ENCODE data around the gene MRPS23.

MRPS23 gene

DNA sequence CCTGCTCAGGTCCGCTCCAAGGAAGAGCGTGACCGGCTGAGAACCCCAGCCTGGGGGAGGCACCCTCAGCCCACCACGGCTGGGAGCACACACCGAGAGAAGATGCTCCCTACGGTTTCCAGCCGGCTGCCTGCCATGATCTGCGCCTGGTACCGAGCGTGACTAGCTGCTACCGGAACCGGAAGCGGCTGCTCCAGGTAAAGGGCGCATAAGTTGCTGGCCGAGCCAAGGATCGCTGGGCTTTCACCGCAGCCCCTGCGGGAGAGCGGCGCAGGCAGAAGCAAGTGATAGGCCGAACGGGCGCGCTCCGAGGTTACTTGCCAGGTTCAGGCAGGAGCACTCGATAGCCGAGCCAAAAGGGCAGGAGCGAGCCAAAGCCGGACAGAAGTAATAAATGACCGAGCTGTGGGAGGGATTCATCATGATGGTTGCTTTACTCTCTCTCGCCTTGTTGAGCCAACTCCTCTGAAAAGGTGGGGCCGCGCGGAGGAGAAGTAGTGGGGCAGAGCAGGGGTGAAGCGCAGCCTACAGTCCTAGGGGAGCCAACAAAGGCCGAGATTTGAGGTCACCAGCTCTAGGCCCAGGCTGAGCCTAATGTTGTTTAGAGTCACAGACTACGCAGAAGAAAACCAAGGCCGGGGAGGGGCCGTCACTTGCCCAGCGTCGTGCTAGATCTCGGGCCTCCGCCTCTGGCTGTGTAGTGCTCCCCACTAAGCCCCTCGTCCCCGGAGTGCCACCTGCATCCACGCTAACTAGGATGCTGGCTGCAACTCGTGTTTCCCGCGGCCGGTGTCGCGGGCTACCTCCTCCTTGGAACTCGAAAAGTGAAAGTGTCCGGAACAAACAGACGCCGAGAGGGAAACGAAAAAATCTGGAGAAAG lies at the start of gene MRPS23:
Gene MRPS23 (minus strand): TSS at position 171 of the 881 bp plus-strand sequence. CDS start 34 bp downstream, at position 137.
- peak; percentile 97 for DNase-seq

DNA sequence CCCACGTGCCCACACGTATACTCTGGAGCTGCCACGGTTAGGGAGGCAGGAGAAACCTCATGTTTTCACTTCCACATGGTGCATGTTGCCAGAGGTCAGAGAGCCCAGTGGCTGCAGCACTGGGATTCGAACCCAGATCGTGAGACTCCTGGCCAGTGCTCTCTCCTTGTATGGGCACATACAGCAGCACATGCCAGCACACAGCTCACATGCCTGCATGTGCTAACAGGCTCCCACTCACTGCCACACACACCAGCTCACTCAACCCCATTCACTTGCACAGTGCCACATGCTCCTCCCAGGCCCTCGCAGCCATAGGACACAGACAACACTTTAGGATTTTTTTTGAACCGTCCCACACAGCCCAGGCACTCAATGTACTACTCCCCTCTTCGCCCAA lies 49.5 kb upstream of the MRPS23 start:
- no peak for DNase-seq

DNA sequence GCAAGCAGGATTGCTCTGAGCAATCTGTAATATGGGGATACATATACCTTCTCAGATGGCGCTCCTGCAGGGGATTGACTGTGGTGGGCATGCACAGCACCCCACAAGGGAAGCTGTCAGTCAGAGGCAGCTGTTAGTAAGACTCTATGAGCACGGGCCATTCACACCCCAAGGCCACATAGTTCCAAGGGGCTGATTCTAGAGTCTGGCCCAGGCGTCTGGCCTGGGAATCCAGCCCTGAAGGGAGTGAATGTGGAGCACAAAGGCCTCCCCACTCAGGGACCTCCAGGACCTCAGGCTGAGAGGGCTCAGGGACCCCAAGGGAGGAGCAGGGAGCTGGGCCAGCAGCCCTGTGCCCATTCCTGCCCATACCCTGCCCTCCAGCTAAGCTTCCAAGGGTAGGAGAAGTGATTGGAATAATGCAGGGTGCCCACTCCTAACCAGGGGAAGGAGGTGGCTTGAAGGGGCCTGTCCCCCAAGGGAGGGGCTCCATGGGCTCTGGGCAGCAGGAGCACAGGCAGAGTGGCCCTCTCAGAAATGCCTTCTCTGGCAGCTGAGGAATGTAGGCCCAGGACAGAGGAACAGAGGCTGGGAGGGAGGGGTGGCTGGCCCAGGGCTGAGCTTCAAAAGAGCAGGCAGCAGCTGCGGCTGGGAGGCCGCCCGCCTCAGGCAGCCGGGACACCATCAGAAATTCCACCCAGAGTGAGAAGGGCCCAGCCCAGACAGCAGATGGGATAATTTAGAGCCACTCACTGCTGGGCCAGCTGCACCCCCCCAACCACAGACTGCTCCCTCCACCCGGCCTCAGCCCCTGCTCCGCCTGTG lies 48.9 kb upstream of the MRPS23 start:
- DNase-seq = no peak

DNA sequence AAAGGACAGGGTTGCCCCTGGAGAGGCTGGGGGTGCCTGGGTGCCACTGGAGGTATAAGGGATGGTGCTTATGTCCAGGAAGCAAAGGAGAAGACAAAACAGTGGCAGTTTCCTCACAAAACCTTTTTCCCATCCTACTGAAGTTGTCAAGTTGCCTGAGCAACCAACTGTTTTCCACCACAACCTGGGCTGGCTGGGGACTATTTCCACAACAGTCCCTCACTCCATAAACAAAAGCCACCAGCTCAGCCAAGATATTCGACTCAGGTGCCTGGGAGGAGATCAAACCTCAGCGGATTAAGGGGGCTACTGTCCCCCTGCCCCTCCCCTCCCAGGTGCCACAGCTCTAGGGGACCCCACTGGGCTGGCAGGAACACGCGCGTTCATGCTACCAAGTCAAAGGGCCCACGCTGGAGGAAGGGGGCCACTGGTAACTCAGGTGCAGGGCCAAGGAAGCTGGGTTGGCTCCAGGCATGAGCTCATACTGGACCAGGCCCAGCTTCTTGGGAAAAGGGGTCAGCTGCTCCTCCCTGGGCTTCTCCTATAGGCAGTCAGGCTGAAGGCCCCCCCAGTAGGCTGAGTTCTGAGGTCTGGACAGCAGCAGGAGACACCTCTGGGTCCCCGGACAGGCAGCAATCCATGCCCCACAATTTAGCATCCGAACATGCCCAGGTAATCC lies 45.7 kb upstream of the MRPS23 start:
- DNase-seq = no peak

DNA sequence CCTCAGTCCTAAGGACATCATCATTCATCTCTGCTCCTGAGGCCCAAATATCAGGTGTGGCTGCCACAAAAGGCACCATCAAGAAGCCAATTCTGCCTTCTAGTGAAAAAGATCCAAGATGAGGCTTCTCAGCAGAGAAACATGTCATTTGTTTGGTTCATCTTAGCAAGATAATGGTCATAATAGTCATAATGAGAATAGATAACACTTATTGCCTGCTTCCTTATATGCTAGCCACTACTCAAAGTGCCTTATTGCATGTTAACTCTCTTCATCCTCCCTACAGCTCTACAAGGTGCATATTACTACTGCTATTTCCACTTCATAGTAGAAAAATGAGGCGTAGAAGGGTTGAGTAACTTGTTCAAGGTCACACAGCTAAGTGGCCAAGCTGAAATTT lies 45.0 kb upstream of the MRPS23 start:
- DNase-seq = no peak

DNA sequence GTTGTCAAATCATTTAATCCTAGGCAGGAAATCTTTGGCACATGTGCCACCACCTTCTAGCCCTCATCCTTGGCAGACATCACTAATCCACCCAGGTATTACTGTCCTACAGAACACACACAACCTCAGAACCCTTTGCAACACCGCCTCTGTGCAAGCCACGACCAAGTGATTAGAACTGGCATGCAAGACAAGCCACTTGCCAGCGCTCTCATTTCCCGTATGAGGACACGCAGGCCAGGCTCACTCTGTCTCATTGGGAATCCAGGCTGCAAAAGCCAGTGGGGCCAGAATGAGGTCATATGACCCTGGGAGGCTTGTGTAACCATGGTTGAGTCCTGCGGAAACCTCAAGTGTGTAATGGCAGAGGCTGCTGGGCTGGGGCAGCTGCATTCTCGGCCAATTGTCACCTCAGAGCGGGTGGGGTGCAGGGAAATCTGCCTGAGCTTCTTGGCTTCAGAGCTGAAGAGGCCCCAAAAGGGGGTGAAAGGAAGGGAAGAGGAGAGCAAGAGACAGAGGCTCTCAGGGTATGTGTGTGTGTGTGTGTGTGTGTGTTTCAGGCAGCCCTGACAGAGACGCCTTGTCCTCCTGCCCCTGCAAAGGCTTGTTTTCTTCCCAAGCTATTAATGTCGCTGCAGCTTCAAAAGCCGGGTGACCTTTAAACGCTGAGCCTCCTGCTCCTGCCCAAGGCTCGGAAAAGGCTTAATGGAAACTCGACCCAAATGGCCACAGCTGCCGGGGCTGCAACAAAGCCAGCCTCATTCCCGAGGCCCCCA lies 43.2 kb upstream of the MRPS23 start:
- DNase-seq = peak; percentile 10

DNA sequence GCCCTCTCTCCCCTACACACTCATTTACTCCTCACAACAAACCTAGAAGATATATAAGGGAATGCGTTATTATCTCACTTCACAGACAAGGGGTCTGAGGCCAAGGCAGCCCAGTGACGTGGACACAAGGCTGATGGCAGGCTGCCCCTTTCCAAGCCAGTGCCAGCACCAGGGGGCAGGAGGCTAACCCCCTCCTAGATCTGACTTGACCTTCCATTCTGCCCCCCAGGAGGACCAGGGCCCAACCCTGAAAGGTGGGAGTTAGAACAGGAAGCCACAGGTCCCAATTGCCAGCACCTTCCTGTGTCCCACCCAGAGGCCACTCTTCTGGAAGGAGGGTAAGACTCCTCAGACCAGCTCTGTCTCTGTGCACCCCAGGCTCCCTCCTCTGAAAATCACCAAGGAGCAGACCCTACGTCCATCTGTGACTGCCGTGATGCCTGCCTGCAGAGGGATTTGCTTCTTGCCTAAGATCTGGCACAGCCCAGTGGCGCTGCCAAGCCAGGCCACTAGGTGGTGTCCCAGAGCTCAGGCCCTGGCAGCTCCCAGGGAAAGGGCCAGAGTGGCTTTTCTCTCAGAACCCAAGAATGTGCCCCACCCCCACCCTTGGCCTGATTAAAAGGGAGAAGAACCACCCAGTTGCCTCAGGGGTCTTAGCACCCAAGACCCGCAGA lies 42.4 kb upstream of the MRPS23 start:
- peak; percentile 77 for DNase-seq

DNA sequence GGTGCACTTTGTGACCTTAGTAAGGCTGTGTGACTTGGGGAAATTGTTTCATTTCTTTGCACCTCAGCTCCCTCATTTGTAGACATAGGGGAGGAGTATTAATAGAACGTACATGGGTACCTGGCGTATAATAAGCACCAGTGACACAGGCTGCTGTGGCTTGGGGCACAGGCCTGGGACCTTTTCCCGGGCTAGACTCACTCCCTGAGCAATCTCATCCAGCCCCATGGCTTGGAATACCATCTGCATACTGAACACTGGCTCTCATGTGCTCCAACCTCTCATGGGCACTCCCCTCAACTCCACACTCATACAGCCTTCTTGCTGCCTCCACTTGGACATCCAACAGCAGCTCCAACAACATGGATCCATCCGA lies 41.0 kb upstream of the MRPS23 start:
- no peak for DNase-seq

DNA sequence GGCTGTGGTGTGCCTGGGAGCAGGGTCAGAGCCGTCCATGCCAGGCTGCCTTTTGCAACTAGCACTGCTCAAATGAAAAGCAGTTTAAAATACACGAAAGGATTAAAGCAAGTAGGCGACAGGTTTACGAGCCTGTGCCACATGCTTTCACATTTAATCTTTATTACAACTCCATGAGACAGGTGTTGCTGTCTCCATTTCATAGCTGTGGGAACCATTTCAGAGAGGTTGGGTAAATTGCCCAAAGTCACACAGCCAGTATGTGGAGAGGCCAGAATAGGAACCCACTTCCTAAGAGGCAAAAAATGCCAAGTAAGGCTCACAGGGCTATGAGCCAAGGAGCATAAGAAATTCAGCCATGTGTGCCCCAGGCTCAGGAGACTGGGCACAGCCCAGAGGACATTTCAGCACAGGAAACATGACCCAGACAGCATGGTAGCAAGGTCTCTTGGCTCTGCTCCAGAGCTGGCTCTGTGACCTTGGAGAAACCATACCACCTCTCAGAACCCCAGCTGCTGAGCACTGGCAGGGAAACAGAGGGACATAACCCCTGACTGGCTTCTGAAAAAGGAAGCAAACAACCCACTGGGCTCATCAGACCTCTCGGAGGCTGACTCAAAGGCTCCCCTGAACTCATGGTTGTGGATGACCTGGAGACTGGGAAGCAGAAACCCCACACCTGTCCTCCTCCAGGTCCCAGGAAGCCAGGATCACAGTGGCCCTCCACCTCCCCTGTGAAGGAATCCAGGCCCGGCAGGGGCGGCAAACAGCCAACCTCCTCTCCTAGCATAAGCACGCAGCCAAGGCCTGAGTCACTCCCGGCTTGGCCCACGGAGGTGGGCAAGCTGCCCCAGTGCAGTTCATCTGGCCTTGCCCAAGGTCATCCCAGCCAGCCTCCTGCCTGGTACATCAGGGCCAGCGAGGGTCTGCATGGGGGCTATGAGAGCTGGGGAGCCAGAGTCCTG lies 40.3 kb upstream of the MRPS23 start:
- DNase-seq = no peak

DNA sequence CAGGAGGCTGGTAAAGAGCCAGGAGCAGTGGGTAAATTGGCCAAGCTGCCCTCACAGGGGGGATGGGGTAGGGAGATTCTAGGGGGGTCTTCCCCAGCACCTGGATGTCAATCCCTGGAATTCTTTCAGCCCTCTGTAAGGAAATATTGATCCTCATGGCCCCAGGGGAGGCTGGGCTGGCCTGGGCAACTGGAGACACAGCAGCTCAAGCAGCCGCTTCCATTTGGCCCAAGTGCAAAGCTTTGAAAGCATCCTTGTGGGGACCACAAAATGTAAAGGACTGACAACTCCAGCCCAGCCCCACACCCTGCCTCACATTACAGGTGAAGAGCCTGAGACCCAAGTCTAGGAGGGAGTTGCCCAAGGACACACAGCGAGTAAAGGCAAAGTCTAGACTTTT lies 39.4 kb upstream of the MRPS23 start:
- DNase-seq = no peak

DNA sequence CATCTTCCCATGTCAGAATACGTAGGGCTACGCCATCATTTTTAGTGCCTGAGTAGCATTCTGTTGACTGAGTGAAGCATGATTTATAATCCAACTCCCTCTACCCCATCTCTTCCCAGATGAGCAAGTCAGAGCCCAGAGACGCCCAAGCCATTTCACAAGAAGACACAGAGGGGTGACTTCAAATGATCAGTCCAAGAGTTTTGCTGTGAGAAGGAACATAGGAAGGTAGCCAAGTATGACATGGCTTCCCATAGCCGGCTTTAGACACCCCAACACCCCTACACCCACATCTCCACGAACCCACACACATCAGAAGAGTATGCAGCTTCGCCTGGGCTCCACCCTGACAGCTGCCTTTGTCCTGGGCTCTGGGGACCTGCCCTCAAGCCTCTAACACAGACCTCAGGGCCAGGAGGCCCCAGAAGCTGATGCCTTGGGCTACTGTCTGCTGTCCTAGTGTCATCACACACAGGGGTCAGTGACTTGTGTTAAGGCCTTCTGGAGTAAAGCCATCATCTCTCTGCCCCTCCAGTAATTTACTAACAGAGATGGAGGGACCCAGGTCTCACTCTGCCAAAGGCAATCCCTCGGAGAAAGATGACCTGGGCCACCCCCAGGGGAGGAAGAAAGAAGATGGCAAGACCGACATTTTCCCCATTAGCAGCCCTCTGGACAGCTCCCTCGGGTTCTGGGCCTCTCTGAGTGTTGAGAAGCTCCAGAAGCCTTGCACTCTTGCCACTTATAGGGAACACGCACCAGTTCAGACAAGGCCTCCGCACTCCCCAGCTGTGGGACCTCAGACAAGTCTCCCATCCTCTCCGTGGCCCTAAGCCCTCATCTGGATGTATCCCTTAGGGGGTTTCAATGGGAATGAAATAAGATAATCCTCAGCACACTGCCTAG lies 38.7 kb upstream of the MRPS23 start:
- DNase-seq = no peak

DNA sequence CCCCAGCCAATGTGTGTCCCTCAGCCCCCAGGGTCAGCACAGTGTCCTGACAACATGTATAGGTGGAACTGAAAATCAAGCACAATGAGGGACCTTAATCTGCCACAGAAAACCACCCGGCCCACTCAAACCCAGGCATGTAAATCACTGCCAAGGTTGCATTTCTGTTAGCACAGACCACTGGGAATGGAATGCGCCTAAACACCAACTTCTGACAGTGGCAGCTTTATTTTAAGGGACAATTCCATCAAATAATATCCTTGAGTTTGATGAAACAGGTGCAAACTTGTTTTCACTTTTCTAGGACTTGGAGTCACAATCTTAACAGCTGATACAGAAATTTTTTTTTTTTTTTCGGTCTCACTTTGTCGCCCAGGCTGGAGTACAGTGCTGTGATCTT lies 37.3 kb upstream of the MRPS23 start:
- DNase-seq = no peak

DNA sequence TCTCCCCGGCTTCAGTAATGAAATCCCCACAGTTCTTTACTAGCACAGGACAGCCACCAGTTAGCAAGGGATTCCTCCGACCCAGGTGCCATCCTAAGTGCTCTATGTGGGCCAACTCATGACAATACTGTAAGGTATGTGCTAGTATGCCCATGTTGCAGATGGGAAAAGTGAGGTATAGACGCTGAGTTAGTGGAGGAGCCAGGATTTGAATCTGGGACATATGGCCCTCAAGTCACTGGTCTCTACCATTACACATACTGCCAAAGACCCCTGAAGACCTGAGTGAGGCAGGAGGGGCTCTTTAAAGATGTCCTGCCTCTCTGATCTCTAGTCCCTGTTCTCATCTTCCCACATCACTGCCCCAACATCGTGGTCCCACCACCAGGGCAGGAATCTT lies 36.2 kb upstream of the MRPS23 start:
- no peak for DNase-seq

DNA sequence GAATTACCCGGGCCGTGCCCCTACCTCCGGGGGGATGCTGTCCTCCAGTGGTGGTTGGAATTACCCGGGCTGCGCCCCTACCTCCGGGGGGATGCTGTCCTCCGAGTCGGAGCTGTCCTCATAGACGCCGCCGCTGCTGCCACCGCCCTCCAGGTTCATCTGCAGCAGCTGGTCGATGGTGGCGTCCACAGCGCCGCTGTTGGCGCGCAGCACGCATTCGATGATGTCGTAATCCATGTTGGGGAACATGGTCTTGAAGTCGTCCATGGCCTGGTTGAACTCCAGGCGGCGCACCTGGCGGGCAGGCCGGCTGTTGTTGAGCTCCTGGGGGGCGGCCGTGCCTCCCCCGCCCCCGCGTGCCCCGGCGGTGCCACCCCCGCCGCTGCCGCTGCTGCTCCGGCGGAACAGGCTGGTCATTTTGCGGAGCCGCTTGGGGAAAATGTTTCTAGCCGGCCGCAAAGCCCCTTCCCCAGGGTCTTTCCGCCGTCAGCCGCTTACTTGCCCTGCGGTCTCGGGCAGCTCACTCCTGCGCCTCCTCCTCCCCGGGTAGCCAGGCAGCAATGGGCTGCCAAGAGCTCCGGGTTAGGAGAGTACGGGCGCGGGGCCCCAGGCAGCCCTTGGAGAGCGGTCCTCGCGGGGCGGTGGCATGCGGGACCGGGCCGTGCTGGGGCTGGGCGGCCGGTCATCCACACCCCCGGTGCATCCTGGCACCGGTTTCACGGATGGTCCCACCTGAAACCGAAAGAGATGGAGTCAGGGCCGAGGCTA lies 35.5 kb upstream of the MRPS23 start:
- no peak for DNase-seq

DNA sequence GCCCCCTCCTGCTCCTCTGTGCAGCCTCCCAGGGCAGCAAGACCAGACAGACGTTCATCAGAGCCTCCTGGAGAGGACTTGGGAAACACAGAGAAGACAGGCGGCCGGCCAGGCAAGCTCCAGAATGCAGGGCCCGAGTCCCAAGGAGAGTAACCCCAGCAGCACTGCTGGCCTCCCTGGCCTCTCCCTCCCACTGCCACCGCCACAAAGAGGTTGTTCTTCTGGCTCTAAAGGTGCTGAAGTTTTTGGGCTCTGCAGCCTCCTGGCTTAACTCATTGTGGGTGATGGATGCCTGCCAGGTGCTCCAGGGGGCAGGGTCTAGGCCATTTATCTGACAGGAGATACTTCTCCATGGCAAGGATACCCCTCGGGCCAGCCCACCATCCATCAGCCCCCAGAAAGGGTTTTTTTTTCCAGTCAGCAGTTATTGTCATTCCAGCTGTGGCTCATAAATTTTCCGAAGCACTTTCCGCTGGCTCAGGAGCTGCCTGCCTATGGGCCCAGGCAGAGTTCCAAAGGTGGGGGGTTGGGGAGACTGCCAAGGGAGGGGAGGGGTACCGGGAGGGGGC lies 32.0 kb upstream of the MRPS23 start:
- DNase-seq = no peak

DNA sequence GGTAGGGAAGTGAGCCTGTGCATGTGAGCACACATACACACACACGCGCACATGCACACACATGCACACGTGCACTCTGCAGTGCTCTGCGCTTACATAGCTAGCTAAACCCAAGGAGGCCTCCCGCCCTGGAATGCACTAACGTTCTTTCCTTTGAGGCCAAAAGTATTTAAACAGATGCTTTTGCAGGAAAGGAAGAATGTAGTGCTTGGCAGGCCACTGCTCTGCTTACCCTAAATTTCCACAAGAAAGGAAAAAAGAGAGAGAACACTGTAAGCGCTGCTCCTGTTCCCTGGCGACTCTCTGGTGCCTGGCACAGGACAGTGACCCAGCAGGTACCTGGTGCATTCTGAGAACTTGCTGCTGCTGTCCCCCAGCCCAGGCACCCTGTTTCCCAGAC lies 31.3 kb upstream of the MRPS23 start:
- no peak for DNase-seq

DNA sequence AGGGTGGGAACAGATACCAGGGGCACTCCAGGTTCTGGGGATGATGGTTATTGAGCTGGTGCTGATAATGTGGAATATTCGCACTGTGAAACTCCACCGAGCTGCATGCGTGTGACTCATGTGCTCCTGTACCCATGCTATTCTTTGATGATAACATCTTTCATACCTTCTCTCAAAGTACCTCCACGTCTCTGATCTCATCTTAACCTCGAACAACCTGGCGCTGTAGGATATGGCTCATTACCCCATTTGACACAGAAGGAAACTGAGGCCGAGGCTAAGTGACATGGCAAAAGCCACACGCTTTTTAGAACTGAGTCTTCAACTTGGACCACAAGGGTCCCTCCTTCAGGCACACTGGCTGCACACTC lies 30.2 kb upstream of the MRPS23 start:
- DNase-seq = no peak

DNA sequence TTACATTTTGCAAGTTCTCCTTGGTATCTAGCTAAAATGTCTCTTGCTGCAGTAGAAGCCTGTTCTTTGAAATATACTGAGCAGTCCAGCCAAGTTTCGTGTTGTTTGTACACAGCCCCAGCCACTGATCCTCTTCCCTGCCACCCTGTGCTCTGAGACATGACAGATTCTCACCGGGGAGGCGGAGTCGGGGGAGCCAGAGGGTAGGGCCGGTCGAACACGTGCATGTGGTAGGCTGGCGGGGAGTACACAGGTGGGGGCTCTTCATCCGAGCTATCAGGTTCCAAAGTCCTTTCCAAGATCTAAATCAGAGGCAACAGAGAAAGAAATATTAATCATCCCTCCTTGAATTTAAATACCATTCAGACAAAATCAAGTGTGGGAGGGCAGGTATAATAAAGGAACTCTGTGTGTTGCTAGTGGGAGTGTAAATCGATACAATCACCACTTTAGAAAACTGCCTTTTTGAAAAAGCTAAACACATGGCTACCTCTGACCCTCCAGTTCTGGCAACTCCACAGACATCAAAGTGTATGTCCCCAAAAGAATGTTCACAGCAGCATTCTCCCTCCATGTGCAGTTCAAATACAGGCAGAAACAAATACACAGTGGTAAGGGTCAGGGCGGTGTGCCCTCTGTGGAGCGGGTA lies 29.7 kb upstream of the MRPS23 start:
- DNase-seq = no peak

Measured in CD4-positive, alpha-beta T cell treated with Interleukin-10 for 1 hour (primary cell).